ENCODE results near the gene PPP1CA. TPM values are rescaled to one million over a fixed set of nuclear protein-coding genes. Genes with fewer than 3 reads are reported as not detected.

The PPP1CA gene
- total and polyA plus RNA-seq, 4 donors: 62.4 to 92.9 (median 75.9) TPM

GRCh38 chr11:67436459-67437081 lies 34.9 kb upstream of the PPP1CA start:
- H3K9me3 ChIP-seq (ENCODE audit: control insufficient read depth in 4 of 4, low read length in 3 of 4): no peaks in the 10 kb centered on the region
- no peak for DNase-seq (ENCODE audit: low spot score)
- H3K4me1 ChIP-seq (ENCODE audit: control insufficient read depth in 4 of 4, insufficient read depth in 4 of 4, low read length in 3 of 4): peaks cover 0 to 12% (median 3%) of the 10 kb centered on the region in 4 donors
- TF ChIP-seq HNF4A (conservative IDR thresholded peaks at IDR 0.05): no peak
- TF ChIP-seq YY1 (IDR thresholded peaks at IDR 0.05): no peak
- TF ChIP-seq RAD21 (IDR thresholded peaks at IDR 0.05): no peak
- no peak for TF ChIP-seq REST (IDR thresholded peaks at IDR 0.05)
- no peak for TF ChIP-seq NR2F2 (IDR thresholded peaks at IDR 0.05)
- no peak for TF ChIP-seq FOXA2 (IDR thresholded peaks at IDR 0.05)
- peaks cover 3 to 47% (median 8%) of the 10 kb centered on the region in 4 donors for H3K36me3 ChIP-seq (ENCODE audit: control insufficient read depth in 4 of 4, insufficient read depth in 3 of 4, low read depth in 1 of 4, low read length in 3 of 4)
- H3K9ac ChIP-seq (ENCODE audit: low read depth in 1 of 2, low read length in 2 of 2): peak overlapping the region in 1 of 2 donors; percentile 53
- peak overlapping the region in 1 of 3 donors; percentile 7 for H3K4me3 ChIP-seq (ENCODE audit: low read depth in 1 of 3, low read length in 3 of 3)
- H3K27ac ChIP-seq (ENCODE audit: low read depth in 1 of 2, low read length in 2 of 2): peak overlapping the region in 1 of 2 donors; percentile 31
- 57% methylated on average over 6 of the region's 6 CpGs for WGBS
- H3K27me3 ChIP-seq (ENCODE audit: control insufficient read depth in 4 of 4, insufficient read depth in 4 of 4, low read length in 3 of 4): no peaks in the 10 kb centered on the region

GRCh38 chr11:67435727-67436458 lies 34.2 kb upstream of the PPP1CA start:
- no peak for TF ChIP-seq MAX (IDR thresholded peaks at IDR 0.05)
- no peak for TF ChIP-seq REST (IDR thresholded peaks at IDR 0.05)
- TF ChIP-seq RXRA (IDR thresholded peaks at IDR 0.05): no peak
- no peak for TF ChIP-seq YY1 (IDR thresholded peaks at IDR 0.05)
- TF ChIP-seq HNF4A (conservative IDR thresholded peaks at IDR 0.05): no peak
- TF ChIP-seq TAF1 (conservative IDR thresholded peaks at IDR 0.05): no peak
- TF ChIP-seq, protein P1, sequence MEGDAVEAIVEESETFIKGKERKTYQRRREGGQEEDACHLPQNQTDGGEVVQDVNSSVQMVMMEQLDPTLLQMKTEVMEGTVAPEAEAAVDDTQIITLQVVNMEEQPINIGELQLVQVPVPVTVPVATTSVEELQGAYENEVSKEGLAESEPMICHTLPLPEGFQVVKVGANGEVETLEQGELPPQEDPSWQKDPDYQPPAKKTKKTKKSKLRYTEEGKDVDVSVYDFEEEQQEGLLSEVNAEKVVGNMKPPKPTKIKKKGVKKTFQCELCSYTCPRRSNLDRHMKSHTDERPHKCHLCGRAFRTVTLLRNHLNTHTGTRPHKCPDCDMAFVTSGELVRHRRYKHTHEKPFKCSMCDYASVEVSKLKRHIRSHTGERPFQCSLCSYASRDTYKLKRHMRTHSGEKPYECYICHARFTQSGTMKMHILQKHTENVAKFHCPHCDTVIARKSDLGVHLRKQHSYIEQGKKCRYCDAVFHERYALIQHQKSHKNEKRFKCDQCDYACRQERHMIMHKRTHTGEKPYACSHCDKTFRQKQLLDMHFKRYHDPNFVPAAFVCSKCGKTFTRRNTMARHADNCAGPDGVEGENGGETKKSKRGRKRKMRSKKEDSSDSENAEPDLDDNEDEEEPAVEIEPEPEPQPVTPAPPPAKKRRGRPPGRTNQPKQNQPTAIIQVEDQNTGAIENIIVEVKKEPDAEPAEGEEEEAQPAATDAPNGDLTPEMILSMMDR (IDR thresholded peaks at IDR 0.05; ENCODE audit: low read depth, low read length, missing input control): no peak
- no peak for TF ChIP-seq FOXA1 (IDR thresholded peaks at IDR 0.05)
- no peak for TF ChIP-seq JUND (IDR thresholded peaks at IDR 0.05)
- no peak for TF ChIP-seq HNF4G (IDR thresholded peaks at IDR 0.05)
- peak overlapping the region in 1 of 2 donors; percentile 31 for H3K27ac ChIP-seq (ENCODE audit: low read depth in 1 of 2, low read length in 2 of 2)
- 92% methylated on average over 38 of the region's 38 CpGs for WGBS
- no peak for DNase-seq (ENCODE audit: low spot score)
- peaks cover 3 to 47% (median 8%) of the 10 kb centered on the region in 4 donors for H3K36me3 ChIP-seq (ENCODE audit: control insufficient read depth in 4 of 4, insufficient read depth in 3 of 4, low read depth in 1 of 4, low read length in 3 of 4)
- H3K27me3 ChIP-seq (ENCODE audit: control insufficient read depth in 4 of 4, insufficient read depth in 4 of 4, low read length in 3 of 4): no peaks in the 10 kb centered on the region
- no peak overlapping the region for H3K9ac ChIP-seq (ENCODE audit: low read depth in 1 of 2, low read length in 2 of 2)
- peaks cover 0 to 7% (median 3%) of the 10 kb centered on the region in 4 donors for H3K4me1 ChIP-seq (ENCODE audit: control insufficient read depth in 4 of 4, insufficient read depth in 4 of 4, low read length in 3 of 4)
- H3K9me3 ChIP-seq (ENCODE audit: control insufficient read depth in 4 of 4, low read length in 3 of 4): no peaks in the 10 kb centered on the region
- H3K4me3 ChIP-seq (ENCODE audit: low read depth in 1 of 3, low read length in 3 of 3): no peak overlapping the region

Measured in liver (tissue), 9 donors.